ENCODE data around the gene MRPL21. TPM values are rescaled to one million over a fixed set of nuclear protein-coding genes. Genes with fewer than 3 reads are reported as not detected.

The MRPL21 gene
- total and polyA plus RNA-seq, 2 of the 8 experiments (the other 6 are each of a cell fraction or from before 2014, with no cell fraction given), result 102 to 107 TPM

GRCh38 chr11:68842427-68843051 is 61.1 kb downstream of the MRPL21 start (continued):
- TF ChIP-seq RNF2 (IDR thresholded peaks at IDR 0.05; ENCODE audit: borderline replicate concordance, low read depth, low read length, missing control alignments, poor library complexity, severe bottlenecking) (no peak), EGR1 (IDR thresholded peaks at IDR 0.05; ENCODE audit: borderline replicate concordance, low read depth, low read length) (no peak), SIRT6 (IDR thresholded peaks at IDR 0.05; ENCODE audit: low read length) (no peak), CTCF (IDR thresholded peaks at IDR 0.05; ENCODE audit: control extremely low read depth in 1 of 3, insufficient read depth in 1 of 3, low read depth in 1 of 3, low read length in 3 of 3) (no peak), NANOG (IDR thresholded peaks at IDR 0.05; ENCODE audit: insufficient read depth, low read depth, low read length, poor library complexity, severe bottlenecking) (no peak)
